NB4 (cell line): Measurements from ENCODE around the gene STK32C.
"Not testable (repeated sequence)": the region's sequence is repeated elsewhere in the genome, so short reads cannot be mapped to it uniquely, and the experiment has no call there.

Experiments used
- DNase-seq: peaks from one replicate; pipeline ENCODE4 v3.0.0; 2010; ENCODE audit warnings: low read depth
- H3K4me3 ChIP-seq: one replicate; pipeline ENCODE4 v1.5.1; 2011; ENCODE audit warnings: mild to moderate bottlenecking, low read depth, low read length, moderate library complexity
- CTCF ChIP-seq: IDR thresholded peaks from one replicate; pipeline ENCODE4 v1.5.1; 2012; ENCODE audit warnings: low read depth, low read length
- MAX ChIP-seq: IDR thresholded peaks from 2 replicates; pipeline ENCODE4 v1.6.1; 2011; ENCODE audit warnings: low read depth, low read length
- MYC ChIP-seq: IDR thresholded peaks from 2 replicates; pipeline ENCODE4 v1.6.1; 2011; ENCODE audit warnings: low read depth, low read length
- POLR2A ChIP-seq: IDR thresholded peaks from 2 replicates; pipeline ENCODE4 v1.6.1; 2011; ENCODE audit warnings: mild to moderate bottlenecking; ENCODE audit not compliant: insufficient read length; ENCODE audit errors: extremely low read depth

STK32C gene

GRCh38 chr10:132219486-132219885 lies 88.3 kb downstream of the STK32C start:
- TF ChIP-seq MAX (no peak), MYC (no peak), POLR2A (no peak), CTCF (peak; percentile 41)
- DNase-seq = no peak
- H3K4me3 ChIP-seq = no peak overlapping the region

- not testable (repeated sequence) for DNase-seq, H3K4me3 ChIP-seq
These were observed 91.3 kb downstream of the STK32C start for GRCh38 chr10:132216441-132216840.

GRCh38 chr10:132213917-132214316 lies 93.8 kb downstream of the STK32C start:
- TF ChIP-seq CTCF = no peak
- no peak for TF ChIP-seq POLR2A
- no peak for TF ChIP-seq MYC
- TF ChIP-seq MAX = no peak
- H3K4me3 ChIP-seq = no peak overlapping the region
- no peak for DNase-seq

- DNase-seq = no peak
- H3K4me3 ChIP-seq = no peak overlapping the region
- no peak for TF ChIP-seq POLR2A
- TF ChIP-seq MYC = no peak
- TF ChIP-seq MAX = no peak
- no peak for TF ChIP-seq CTCF
These were observed 94.9 kb downstream of the STK32C start for GRCh38 chr10:132212816-132213215.

- H3K4me3 ChIP-seq = no peak overlapping the region
- no peak for DNase-seq
- TF ChIP-seq POLR2A (no peak), MYC (no peak), MAX (no peak), CTCF (no peak)
These were observed 96.5 kb downstream of the STK32C start for GRCh38 chr10:132211246-132211645.

GRCh38 chr10:132210766-132211165 lies 97.0 kb downstream of the STK32C start:
- TF ChIP-seq CTCF = no peak
- no peak for TF ChIP-seq MAX
- TF ChIP-seq MYC = no peak
- no peak overlapping the region for H3K4me3 ChIP-seq
- no peak for DNase-seq
